Smooth muscle cell of the coronary artery (primary cell): Measurements from ENCODE around the gene ZMIZ2. TPM values are rescaled to one million over a fixed set of nuclear protein-coding genes. Genes with fewer than 3 reads are reported as not detected.

ENCODE experiments used
- total RNA-seq: library from RNA; depleted of rRNA; stranded (reverse); fragments of >200 nt; gene quantifications from 2 replicates; pipeline ENCODE4 v1.2.3, GENCODE V29; 2014; ENCODE audit warnings: low replicate concordance

The ZMIZ2 gene
- total RNA-seq: 8.0 and 8.3 TPM in 2 replicates

GRCh38 chr7:44748045-44748947 is at the start of gene ZMIZ2:
Gene ZMIZ2, plus strand, starts transcription at chr7:44748847. Its CDS starts 7,403 bp downstream, at chr7:44756250.

DNA sequence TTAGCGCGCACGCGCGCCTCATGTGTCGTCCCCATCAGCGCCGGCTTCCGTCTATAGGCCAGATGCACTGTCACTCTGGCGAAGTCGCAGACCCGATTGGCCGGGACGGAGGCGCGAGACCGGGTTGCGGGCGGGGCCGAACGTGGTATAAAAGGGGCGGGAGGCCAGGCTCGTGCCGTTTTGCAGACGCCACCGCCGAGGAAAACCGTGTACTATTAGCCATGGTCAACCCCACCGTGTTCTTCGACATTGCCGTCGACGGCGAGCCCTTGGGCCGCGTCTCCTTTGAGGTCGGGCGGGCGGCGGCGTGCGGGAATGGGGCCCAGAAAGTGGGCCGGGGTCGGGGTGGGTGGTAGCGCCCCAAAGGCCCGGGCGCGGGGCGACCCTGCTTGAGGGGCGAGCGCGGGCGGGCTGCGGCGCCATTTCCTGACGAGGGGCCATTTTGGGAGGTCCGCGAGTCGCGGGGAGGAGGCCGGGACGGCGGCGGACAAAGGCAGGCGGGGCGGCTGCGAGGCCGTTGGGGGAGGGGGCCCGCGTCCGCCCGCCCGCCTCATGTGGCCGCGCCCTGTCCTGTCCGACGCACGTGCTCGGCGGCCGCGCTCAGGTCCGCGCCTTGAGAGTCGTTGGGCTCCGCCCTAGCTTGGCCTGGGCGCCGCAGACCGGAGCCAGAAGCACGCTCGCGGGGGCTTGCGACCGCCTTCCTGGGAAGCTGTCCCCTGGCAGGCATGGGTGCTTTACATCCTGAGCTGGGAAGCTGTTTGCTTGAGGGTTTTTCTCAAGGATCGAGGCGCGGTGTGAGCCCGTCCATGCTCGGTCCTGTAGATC is 48.1 kb downstream of the ZMIZ2 start, which contains the start of gene PPIA:
Gene PPIA (plus strand): TSS at position 178 of the 825 bp plus-strand sequence. CDS start 44 bp downstream, at position 222.

Other genes with a start within 250 kb of the ZMIZ2 start
- 0.12 TPM in 1 of 2 replicates, not detected in the other for gene NPC1L1, start 207.5 kb upstream of the ZMIZ2 start, total RNA-seq
- 29.4 and 37.8 TPM in 2 replicates for gene DDX56, start 174.9 kb upstream of the ZMIZ2 start, total RNA-seq
- 85.9 and 98.8 TPM in 2 replicates for gene TMED4, start 166.6 kb upstream of the ZMIZ2 start, total RNA-seq
- gene OGDH, start 142.2 kb upstream of the ZMIZ2 start, total RNA-seq: 51.0 and 81.2 TPM in 2 replicates
- gene PPIA, start 47.8 kb downstream of the ZMIZ2 start, total RNA-seq: 437 and 1,604 TPM in 2 replicates
- 194 and 275 TPM in 2 replicates for gene H2AZ2, start 99.2 kb downstream of the ZMIZ2 start, total RNA-seq
- 4.6 and 11.8 TPM in 2 replicates for gene PURB, start 136.7 kb downstream of the ZMIZ2 start, total RNA-seq
- gene MYO1G, start 230.2 kb downstream of the ZMIZ2 start, total RNA-seq: 0.08 TPM in 1 of 2 replicates, not detected in the other